ENCODE data around the gene MMP24OS. TPM values are rescaled to one million over a fixed set of nuclear protein-coding genes. Genes with fewer than 3 reads are reported as not detected.
A peak's percentile ranks its signal among the peaks of the same experiment; 100 is the strongest.

Gene MMP24OS
- total RNA-seq, 1 donor from 2014 or later, result 17.5 TPM

DNA sequence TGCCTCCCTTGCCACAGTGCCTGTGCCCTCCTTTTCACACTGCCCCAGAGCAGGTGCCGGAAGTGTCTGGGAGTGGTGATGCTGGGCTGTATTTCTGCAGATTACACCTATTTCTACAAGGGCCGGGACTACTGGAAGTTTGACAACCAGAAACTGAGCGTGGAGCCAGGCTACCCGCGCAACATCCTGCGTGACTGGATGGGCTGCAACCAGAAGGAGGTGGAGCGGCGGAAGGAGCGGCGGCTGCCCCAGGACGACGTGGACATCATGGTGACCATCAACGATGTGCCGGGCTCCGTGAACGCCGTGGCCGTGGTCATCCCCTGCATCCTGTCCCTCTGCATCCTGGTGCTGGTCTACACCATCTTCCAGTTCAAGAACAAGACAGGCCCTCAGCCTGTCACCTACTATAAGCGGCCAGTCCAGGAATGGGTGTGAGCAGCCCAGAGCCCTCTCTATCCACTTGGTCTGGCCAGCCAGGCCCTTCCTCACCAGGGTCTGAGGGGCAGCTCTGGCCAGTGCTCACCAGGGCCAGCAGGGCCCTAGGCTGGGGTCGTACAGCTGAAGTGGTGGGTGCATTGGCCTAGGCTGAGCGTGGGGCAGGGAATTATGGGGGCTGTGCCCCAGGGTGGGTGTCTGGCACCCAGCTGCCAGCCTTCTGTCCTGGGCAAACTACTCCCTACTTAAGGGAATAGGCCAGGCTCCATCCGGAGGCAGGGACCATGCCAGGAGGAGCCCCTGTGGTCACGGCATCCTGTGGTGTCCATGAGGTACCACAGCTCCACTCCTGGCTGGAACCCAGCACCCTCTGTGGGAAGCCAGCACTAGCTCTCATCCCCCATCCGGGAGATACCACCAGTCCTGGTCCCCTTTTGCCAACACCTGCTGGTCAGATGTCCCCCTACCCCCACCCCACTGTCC lies 3.5 kb downstream of the MMP24OS start:
- TF ChIP-seq, protein P1, sequence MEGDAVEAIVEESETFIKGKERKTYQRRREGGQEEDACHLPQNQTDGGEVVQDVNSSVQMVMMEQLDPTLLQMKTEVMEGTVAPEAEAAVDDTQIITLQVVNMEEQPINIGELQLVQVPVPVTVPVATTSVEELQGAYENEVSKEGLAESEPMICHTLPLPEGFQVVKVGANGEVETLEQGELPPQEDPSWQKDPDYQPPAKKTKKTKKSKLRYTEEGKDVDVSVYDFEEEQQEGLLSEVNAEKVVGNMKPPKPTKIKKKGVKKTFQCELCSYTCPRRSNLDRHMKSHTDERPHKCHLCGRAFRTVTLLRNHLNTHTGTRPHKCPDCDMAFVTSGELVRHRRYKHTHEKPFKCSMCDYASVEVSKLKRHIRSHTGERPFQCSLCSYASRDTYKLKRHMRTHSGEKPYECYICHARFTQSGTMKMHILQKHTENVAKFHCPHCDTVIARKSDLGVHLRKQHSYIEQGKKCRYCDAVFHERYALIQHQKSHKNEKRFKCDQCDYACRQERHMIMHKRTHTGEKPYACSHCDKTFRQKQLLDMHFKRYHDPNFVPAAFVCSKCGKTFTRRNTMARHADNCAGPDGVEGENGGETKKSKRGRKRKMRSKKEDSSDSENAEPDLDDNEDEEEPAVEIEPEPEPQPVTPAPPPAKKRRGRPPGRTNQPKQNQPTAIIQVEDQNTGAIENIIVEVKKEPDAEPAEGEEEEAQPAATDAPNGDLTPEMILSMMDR (IDR thresholded peaks at IDR 0.05; ENCODE audit: insufficient read depth, low read length, poor library complexity, severe bottlenecking), result no peak
- Histone ChIP-seq H3K4me3 (ENCODE audit: low read depth, low read length) (no peak overlapping the region), H3K36me3 (ENCODE audit: control insufficient read depth, insufficient read depth, low read length) (peaks cover 5% of the 10 kb centered on the region), H3K27me3 (ENCODE audit: control insufficient read depth, insufficient read depth, low read length) (no peaks in the 10 kb centered on the region)
- no peak for DNase-seq (ENCODE audit: low read depth)

DNA sequence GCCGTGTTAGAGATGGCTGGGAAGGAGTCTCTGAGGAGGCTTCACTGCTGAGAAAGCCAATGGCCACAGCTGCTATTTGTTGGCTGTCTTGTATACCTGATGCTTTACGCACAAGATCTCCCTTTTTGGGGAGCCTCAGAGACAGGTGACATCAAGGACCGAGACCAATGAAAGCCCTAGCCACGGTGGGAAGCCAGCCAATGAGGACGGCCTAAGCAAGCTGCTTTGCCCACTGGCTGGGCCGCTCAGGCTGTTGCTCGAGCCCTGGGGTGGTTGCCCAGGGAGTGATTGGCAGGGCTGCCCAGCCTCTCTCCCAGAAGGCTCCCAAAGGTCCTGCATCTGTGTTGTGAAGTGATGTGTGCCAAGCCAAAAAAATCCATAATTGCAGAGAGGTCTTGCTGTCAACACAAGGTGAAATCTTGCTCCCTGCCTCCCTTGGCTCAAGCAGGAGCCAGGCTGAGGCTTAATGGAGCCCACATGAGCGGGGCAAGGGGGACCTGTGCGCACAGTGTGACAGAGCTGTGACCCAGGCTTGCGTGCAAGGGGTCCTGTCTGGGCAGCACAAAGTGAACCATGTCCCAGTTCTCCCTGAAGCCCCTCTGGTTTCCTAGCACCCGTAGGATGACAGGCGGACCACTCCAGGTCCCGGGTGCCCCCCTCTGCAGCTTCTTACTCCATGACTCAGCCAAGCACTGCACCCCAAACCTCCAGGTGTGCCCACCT lies 4.3 kb downstream of the MMP24OS start:
- no peak for DNase-seq (ENCODE audit: low read depth)
- TF ChIP-seq, protein P1 (IDR thresholded peaks at IDR 0.05; ENCODE audit: insufficient read depth, low read length, poor library complexity, severe bottlenecking), result no peak
- H3K36me3 ChIP-seq (ENCODE audit: control insufficient read depth, insufficient read depth, low read length), result peaks cover 2% of the 10 kb centered on the region
- H3K27me3 ChIP-seq (ENCODE audit: control insufficient read depth, insufficient read depth, low read length), result no peaks in the 10 kb centered on the region
- no peak overlapping the region for H3K4me3 ChIP-seq (ENCODE audit: low read depth, low read length)

DNA sequence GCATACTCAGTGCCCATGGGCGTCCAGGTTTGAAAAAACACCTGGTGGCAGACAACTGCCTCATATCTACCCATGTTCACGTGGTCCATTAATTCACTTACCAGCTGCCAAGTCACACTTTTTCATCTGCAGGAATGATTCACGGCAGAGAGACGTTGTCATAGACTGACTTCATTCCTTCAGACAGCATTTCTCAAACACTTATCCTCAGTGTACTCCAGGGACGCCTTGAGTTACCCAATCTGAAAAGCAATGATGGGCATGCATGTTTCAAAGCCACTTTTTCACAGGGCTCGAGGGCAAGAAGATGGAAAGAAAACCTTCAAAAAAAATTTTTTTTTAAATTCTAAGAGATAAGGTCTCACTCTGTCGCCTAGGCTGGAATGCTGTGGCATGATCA lies 6.0 kb downstream of the MMP24OS start:
- DNase-seq (ENCODE audit: low read depth), result peak; percentile 69
- TF ChIP-seq, protein P1 (IDR thresholded peaks at IDR 0.05; ENCODE audit: insufficient read depth, low read length, poor library complexity, severe bottlenecking), result no peak
- Histone ChIP-seq H3K27me3 (ENCODE audit: control insufficient read depth, insufficient read depth, low read length) (no peaks in the 10 kb centered on the region), H3K4me3 (ENCODE audit: low read depth, low read length) (no peak overlapping the region), H3K36me3 (ENCODE audit: control insufficient read depth, insufficient read depth, low read length) (peaks cover 2% of the 10 kb centered on the region)

DNA sequence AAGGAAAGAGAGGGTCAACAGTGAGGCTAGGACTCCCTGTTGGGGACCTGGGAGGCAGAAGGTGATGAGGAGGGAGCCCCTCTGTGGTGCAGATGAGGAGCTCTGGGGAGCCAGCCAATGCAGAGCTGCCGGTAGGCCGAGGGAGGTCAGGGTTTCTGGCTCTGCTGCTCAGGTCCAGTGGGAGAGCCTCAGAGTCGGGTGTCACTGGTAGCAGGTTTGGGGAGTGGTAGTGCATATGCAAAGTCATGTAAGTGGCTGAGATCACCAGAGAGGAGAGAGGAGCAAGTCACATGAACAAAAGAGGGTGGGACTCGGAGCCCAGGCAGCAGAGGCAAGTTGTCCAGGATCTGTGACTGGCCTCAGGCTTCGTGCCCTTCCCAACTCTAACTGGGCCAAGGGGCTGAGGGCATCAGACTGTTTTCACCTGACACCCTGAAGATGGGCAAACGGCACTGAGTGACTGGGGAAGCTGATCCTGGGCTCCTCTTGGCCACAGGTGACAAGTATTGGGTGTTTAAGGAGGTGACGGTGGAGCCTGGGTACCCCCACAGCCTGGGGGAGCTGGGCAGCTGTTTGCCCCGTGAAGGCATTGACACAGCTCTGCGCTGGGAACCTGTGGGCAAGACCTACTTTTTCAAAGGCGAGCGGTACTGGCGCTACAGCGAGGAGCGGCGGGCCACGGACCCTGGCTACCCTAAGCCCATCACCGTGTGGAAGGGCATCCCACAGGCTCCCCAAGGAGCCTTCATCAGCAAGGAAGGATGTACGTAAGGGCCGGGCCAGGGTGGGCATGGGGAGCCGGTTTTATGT lies 6.6 kb downstream of the MMP24OS start:
- no peak overlapping the region for H3K4me3 ChIP-seq (ENCODE audit: low read depth, low read length)
- H3K36me3 ChIP-seq (ENCODE audit: control insufficient read depth, insufficient read depth, low read length), result peaks cover 2% of the 10 kb centered on the region
- TF ChIP-seq, protein P1 (IDR thresholded peaks at IDR 0.05; ENCODE audit: insufficient read depth, low read length, poor library complexity, severe bottlenecking), result no peak
- no peaks in the 10 kb centered on the region for H3K27me3 ChIP-seq (ENCODE audit: control insufficient read depth, insufficient read depth, low read length)
- DNase-seq (ENCODE audit: low read depth), result no peak

DNA sequence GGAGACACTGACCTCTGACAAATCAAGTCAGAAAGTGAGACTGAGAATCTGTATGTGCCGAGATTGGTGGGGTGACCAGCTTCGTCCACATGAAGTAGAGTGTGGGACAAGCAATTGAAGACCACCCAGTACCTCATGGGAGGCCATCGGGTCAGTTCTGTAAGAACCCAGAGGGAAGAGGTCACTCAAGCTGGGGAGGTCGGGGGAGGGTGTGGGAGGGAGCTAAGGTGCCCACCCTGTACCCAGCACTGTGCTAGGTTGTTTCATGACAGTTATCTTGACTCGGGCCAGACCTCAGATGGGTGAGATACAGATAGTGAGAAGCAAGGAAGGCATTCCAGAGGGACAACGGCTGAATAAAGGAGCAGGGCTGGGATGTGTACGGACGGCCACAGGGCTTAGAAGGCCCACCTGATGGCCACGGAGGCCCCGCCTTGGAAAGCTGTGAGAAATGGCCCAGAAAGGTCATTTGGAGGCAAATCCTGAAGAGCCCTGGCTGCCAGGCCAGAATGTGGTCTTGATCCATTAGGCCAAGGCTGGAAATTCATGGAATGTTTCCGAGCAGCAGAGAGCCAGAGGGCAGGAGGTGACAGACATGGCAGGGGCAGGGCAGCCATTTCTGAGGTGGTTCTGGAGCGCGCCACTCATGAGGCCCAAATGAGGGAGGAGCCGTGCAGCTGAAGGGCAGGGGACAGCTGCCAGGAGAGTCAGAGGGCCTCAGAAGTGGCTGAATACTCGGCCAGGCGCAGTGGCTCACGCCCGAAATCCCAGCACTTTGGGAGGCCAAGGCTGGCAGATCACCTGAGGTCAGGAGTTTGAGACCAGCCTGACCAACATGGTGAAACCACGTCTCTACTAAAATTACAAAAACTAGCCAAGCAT lies 7.7 kb downstream of the MMP24OS start:
- TF ChIP-seq, protein P1 (IDR thresholded peaks at IDR 0.05; ENCODE audit: insufficient read depth, low read length, poor library complexity, severe bottlenecking), result no peak
- DNase-seq (ENCODE audit: low read depth), result no peak

More for the DNA sequence above, 7.7 kb downstream of the MMP24OS start:
- Histone ChIP-seq H3K4me3 (ENCODE audit: low read depth, low read length) (no peak overlapping the region), H3K27me3 (ENCODE audit: control insufficient read depth, insufficient read depth, low read length) (no peaks in the 10 kb centered on the region), H3K36me3 (ENCODE audit: control insufficient read depth, insufficient read depth, low read length) (no peaks in the 10 kb centered on the region)
